ENCODE measurements around the gene PPCDC.

DNA sequence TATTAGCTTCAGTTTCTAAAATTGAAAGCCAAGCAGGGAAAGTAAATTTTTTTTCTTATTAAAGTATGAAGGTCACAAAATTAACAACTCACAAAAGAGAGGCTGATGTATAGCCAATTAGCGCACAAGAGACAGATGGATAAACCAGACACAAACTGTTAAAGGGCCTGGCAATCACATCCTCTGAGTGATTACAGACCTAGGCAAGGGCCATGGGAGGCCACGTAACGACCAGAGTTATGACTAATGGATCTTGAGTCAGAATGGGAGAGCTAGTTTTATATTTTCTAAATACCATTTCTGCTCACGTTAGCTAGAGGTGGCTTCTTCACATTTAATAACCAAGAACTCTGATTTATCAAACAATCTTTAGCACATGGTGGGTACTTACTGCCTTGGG, 45.8 kb upstream of the PPCDC start:
- TF ChIP-seq, protein P1, sequence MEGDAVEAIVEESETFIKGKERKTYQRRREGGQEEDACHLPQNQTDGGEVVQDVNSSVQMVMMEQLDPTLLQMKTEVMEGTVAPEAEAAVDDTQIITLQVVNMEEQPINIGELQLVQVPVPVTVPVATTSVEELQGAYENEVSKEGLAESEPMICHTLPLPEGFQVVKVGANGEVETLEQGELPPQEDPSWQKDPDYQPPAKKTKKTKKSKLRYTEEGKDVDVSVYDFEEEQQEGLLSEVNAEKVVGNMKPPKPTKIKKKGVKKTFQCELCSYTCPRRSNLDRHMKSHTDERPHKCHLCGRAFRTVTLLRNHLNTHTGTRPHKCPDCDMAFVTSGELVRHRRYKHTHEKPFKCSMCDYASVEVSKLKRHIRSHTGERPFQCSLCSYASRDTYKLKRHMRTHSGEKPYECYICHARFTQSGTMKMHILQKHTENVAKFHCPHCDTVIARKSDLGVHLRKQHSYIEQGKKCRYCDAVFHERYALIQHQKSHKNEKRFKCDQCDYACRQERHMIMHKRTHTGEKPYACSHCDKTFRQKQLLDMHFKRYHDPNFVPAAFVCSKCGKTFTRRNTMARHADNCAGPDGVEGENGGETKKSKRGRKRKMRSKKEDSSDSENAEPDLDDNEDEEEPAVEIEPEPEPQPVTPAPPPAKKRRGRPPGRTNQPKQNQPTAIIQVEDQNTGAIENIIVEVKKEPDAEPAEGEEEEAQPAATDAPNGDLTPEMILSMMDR (IDR thresholded peaks at IDR 0.05): no peak
- no peak for TF ChIP-seq POLR2A (IDR thresholded peaks at IDR 0.05)

All from esophagus squamous epithelium (tissue), 4 donors.